K562 (cell line): ENCODE results near the gene CHST1. TPM values are rescaled to one million over a fixed set of nuclear protein-coding genes. Genes with fewer than 3 reads are reported as not detected.

ENCODE experiments used
- ZNF561 ChIP-seq: fragments of 450-650 bp; formaldehyde crosslinking; conservative IDR thresholded peaks from 2 replicates; pipeline ENCODE4 v1.4.0; 2020; ENCODE audit warnings: mild to moderate bottlenecking, moderate library complexity
- polyA plus RNA-seq, 8 experiments: library from polyadenylated mRNA; depleted of rRNA in 4 of 8; stranded (reverse) in 5 of 8; unstranded in 3 of 8; fragments of >200 nt; fragmentation: Nextera tagmentation in 2 of 8; fragmentation: Illumina TruSeq in 1 of 8; extraction: Ambion mirVana in 2 of 8; extraction: Trizol in 1 of 8; gene quantifications; 2 replicates each; pipeline versions ENCODE4 v1.2.1 to v1.2.3, GENCODE V29; 2011 to 2014; ENCODE audit warnings: inconsistent platforms in 1 of 8, missing spikeins in 1 of 8
- total RNA-seq, 7 experiments: library from RNA; depleted of rRNA in 6 of 7; stranded (reverse); fragments of >200 nt in 6 of 7; fragmentation: Illumina TruSeq in 2 of 7; extraction: Trizol in 2 of 7; gene quantifications; 2 replicates each; pipeline versions ENCODE4 v1.2.1 to v1.2.3, GENCODE V29; 2011 to 2021; ENCODE audit warnings: low replicate concordance in 1 of 7
- TF ChIP-seq, protein P1 (sequence below): fragments of 250-450 bp; sonication (Bioruptor Pico); IDR thresholded peaks from 2 replicates; pipeline ENCODE4 v1.8.0; 2022; ENCODE audit warnings: inconsistent platforms
- TF ChIP-seq, protein P2 (sequence below): fragments of 250-450 bp; sonication (Bioruptor Pico); IDR thresholded peaks from 2 replicates; pipeline ENCODE4 v1.5.0; 2021
- TF ChIP-seq, protein P3 (sequence below): fragments of 450-650 bp; formaldehyde crosslinking; IDR thresholded peaks from 2 replicates; pipeline ENCODE4 v1.4.0; 2020; ENCODE audit warnings: mild to moderate bottlenecking

CHST1 gene
- total and polyA plus RNA-seq, 9 of the 15 experiments (the other 6 are each of a cell fraction or from before 2014, with no cell fraction given): 0.04 to 0.32 (median 0.18) TPM; not detected in 4

DNA sequence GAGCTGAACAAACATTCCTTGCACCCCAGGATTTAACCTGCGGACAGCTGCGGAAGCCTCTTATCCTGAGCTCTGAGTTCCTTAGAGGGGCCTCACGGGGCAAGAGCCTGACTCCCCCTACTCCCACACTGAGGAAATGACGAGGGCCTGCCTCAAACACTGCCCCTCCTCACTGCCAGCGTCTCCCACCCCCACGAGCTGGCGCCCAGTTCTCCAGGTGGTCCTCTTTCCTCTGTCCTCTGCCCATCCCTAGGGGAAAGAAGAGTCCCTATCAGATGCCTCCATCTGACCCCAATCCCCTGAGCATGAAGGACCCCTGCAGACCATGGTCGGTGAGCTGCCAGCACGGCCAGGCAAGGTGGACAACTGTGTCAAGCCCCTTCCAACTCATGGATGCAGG is 14.3 kb downstream of the CHST1 start (continued):
- TF ChIP-seq, protein P1, sequence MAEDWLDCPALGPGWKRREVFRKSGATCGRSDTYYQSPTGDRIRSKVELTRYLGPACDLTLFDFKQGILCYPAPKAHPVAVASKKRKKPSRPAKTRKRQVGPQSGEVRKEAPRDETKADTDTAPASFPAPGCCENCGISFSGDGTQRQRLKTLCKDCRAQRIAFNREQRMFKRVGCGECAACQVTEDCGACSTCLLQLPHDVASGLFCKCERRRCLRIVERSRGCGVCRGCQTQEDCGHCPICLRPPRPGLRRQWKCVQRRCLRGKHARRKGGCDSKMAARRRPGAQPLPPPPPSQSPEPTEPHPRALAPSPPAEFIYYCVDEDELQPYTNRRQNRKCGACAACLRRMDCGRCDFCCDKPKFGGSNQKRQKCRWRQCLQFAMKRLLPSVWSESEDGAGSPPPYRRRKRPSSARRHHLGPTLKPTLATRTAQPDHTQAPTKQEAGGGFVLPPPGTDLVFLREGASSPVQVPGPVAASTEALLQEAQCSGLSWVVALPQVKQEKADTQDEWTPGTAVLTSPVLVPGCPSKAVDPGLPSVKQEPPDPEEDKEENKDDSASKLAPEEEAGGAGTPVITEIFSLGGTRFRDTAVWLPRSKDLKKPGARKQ: no peak
- TF ChIP-seq, protein P2, sequence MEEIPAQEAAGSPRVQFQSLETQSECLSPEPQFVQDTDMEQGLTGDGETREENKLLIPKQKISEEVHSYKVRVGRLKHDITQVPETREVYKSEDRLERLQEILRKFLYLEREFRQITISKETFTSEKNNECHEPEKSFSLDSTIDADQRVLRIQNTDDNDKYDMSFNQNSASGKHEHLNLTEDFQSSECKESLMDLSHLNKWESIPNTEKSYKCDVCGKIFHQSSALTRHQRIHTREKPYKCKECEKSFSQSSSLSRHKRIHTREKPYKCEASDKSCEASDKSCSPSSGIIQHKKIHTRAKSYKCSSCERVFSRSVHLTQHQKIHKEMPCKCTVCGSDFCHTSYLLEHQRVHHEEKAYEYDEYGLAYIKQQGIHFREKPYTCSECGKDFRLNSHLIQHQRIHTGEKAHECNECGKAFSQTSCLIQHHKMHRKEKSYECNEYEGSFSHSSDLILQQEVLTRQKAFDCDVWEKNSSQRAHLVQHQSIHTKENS: no peak
- TF ChIP-seq, protein P3, sequence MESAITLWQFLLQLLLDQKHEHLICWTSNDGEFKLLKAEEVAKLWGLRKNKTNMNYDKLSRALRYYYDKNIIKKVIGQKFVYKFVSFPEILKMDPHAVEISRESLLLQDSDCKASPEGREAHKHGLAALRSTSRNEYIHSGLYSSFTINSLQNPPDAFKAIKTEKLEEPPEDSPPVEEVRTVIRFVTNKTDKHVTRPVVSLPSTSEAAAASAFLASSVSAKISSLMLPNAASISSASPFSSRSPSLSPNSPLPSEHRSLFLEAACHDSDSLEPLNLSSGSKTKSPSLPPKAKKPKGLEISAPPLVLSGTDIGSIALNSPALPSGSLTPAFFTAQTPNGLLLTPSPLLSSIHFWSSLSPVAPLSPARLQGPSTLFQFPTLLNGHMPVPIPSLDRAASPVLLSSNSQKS (CRISPR knock-in tag): no peak
- no peak for TF ChIP-seq ZNF561 (CRISPR knock-in tag)
